HEK293 (cell line): Measurements from ENCODE around the gene LBX2.

Source experiments
- ELK4 ChIP-seq: IDR thresholded peaks from 2 replicates; pipeline ENCODE4 v1.6.1; 2011; ENCODE audit warnings: mild to moderate bottlenecking, low read depth, low read length, borderline replicate concordance
- FEZF1 ChIP-seq: fragments of 450-650 bp; formaldehyde crosslinking; IDR thresholded peaks from 2 replicates; pipeline ENCODE4 v1.5.1; 2016; ENCODE audit warnings: missing biosample characterization, missing genetic modification characterization
- HOXC10 ChIP-seq: sonication (generic); formaldehyde crosslinking; IDR thresholded peaks from 2 replicates; pipeline ENCODE4 v1.8.1; 2023; ENCODE audit warnings: mild to moderate bottlenecking, missing genetic modification reagents
- KLF16 ChIP-seq: fragments of 450-650 bp; formaldehyde crosslinking; IDR thresholded peaks from 2 replicates; pipeline ENCODE4 v1.5.1; 2017; ENCODE audit warnings: missing biosample characterization, missing genetic modification characterization
- PRDM2 ChIP-seq: fragments of 450-650 bp; formaldehyde crosslinking; IDR thresholded peaks from 2 replicates; pipeline ENCODE4 v1.5.1; 2016; ENCODE audit warnings: missing biosample characterization, missing genetic modification characterization, borderline replicate concordance
- YY2 ChIP-seq: fragments of 450-650 bp; formaldehyde crosslinking; IDR thresholded peaks from 2 replicates; pipeline ENCODE4 v1.5.1; 2016; ENCODE audit warnings: missing biosample characterization, missing genetic modification characterization
- ZFHX2 ChIP-seq: fragments of 450-650 bp; formaldehyde crosslinking; conservative IDR thresholded peaks from 2 replicates; pipeline ENCODE4 v1.5.1; 2016; ENCODE audit warnings: missing biosample characterization, missing genetic modification characterization
- ZFP37 ChIP-seq: fragments of 450-650 bp; formaldehyde crosslinking; IDR thresholded peaks from 2 replicates; pipeline ENCODE4 v1.5.1; 2016; ENCODE audit warnings: missing biosample characterization, missing genetic modification characterization
- ZNF112 ChIP-seq: fragments of 450-650 bp; formaldehyde crosslinking; IDR thresholded peaks from 2 replicates; pipeline ENCODE4 v1.5.0; 2017; ENCODE audit warnings: missing biosample characterization, missing genetic modification characterization
- ZNF169 ChIP-seq: fragments of 450-650 bp; formaldehyde crosslinking; IDR thresholded peaks from 2 replicates; pipeline ENCODE4 v1.5.1; 2016; ENCODE audit warnings: missing biosample characterization, missing genetic modification characterization
- ZNF18 ChIP-seq: fragments of 450-650 bp; formaldehyde crosslinking; IDR thresholded peaks from 2 replicates; pipeline ENCODE4 v1.5.1; 2016; ENCODE audit warnings: missing biosample characterization, missing genetic modification characterization
- ZNF2 ChIP-seq: fragments of 450-650 bp; formaldehyde crosslinking; IDR thresholded peaks from 2 replicates; pipeline ENCODE4 v1.5.1; 2016; ENCODE audit warnings: missing biosample characterization, missing genetic modification characterization
- ZNF37A ChIP-seq: fragments of 450-650 bp; IDR thresholded peaks from 2 replicates; pipeline ENCODE4 v1.5.1; 2018; ENCODE audit warnings: missing biosample characterization, missing genetic modification characterization
- ZNF404 ChIP-seq: fragments of 450-650 bp; formaldehyde crosslinking; IDR thresholded peaks from 2 replicates; pipeline ENCODE4 v1.5.1; 2017; ENCODE audit warnings: missing biosample characterization, missing genetic modification characterization
- ZNF514 ChIP-seq: fragments of 450-650 bp; formaldehyde crosslinking; IDR thresholded peaks from 2 replicates; pipeline ENCODE4 v1.5.1; 2016; ENCODE audit warnings: missing biosample characterization, missing genetic modification characterization
- ZNF518A ChIP-seq: fragments of 450-650 bp; formaldehyde crosslinking; conservative IDR thresholded peaks from 2 replicates; pipeline ENCODE4 v1.5.1; 2016; ENCODE audit warnings: low read depth, missing biosample characterization, missing genetic modification characterization
- ZNF555 ChIP-seq: fragments of 450-650 bp; formaldehyde crosslinking; conservative IDR thresholded peaks from 2 replicates; pipeline ENCODE4 v1.5.1; 2017; ENCODE audit warnings: missing biosample characterization, mild to moderate bottlenecking, missing genetic modification characterization, inconsistent platforms
- ZNF585B ChIP-seq: fragments of 450-650 bp; formaldehyde crosslinking; IDR thresholded peaks from 2 replicates; pipeline ENCODE4 v1.5.1; 2016; ENCODE audit warnings: missing biosample characterization, missing genetic modification characterization
- ZNF621 ChIP-seq: fragments of 450-650 bp; formaldehyde crosslinking; IDR thresholded peaks from 2 replicates; pipeline ENCODE4 v1.5.1; 2017; ENCODE audit warnings: missing biosample characterization, missing genetic modification characterization
- ZNF639 ChIP-seq: fragments of 450-650 bp; formaldehyde crosslinking; IDR thresholded peaks from 2 replicates; pipeline ENCODE4 v1.5.1; 2016; ENCODE audit warnings: missing biosample characterization, missing genetic modification characterization
- ZNF692 ChIP-seq: fragments of 450-650 bp; formaldehyde crosslinking; IDR thresholded peaks from 2 replicates; pipeline ENCODE4 v1.5.1; 2016; ENCODE audit warnings: missing biosample characterization, missing genetic modification characterization
- ZNF747 ChIP-seq: fragments of 450-650 bp; formaldehyde crosslinking; IDR thresholded peaks from 2 replicates; pipeline ENCODE4 v1.5.1; 2016; ENCODE audit warnings: missing biosample characterization, missing genetic modification characterization
- ZSCAN30 ChIP-seq: fragments of 450-650 bp; IDR thresholded peaks from 2 replicates; pipeline ENCODE4 v1.5.1; 2018; ENCODE audit warnings: missing biosample characterization, mild to moderate bottlenecking, missing genetic modification characterization, moderate library complexity

Gene LBX2

GRCh38 chr2:74507145-74507925, 7.9 kb upstream of the LBX2 start, which contains the start of gene PCGF1 (continued):
- TF ChIP-seq PRDM2 (tag by site-specific recombination) (no peak), ZNF621 (no peak), ELK4 (no peak; the same call in 1 of the 2 replicates), ZNF514 (no peak), ZFP37 (tag by site-specific recombination) (peak; percentile 79; the same call in 1 of the 2 replicates), ZNF639 (tag by site-specific recombination) (no peak), HOXC10 (CRISPR knock-in tag) (no peak), ZNF747 (tag by site-specific recombination) (no peak), ZNF112 (no peak), ZNF555 (tag by site-specific recombination) (no peak), ZNF18 (tag by site-specific recombination) (no peak), ZNF518A (no peak), ZFHX2 (tag by site-specific recombination) (peak; percentile 62), ZNF2 (tag by site-specific recombination) (peak; percentile 84), FEZF1 (tag by site-specific recombination) (no peak), KLF16 (tag by site-specific recombination) (no peak; the same call in 1 of the 2 replicates), ZSCAN30 (tag by site-specific recombination) (no peak), ZNF37A (tag by site-specific recombination) (no peak), ZNF169 (tag by site-specific recombination) (no peak), ZNF692 (peak; percentile 50; the same call in 1 of the 2 replicates), ZNF585B (tag by site-specific recombination) (peak; percentile 9; the same call in 1 of the 2 replicates), ZNF404 (tag by site-specific recombination) (no peak), YY2 (tag by site-specific recombination) (peak; percentile 80)
